GM18858 (cell line): ENCODE measurements around the gene LMBRD1.
"Not testable (repeated sequence)": the region's sequence is repeated elsewhere in the genome, so short reads cannot be mapped to it uniquely, and the experiment has no call there.

Source experiments
- ATAC-seq: cut with Tn5 transposase; IDR thresholded peaks from one replicate; pipeline ENCODE4 v1.9.1; 2021; ENCODE audit not compliant: unreplicated experiment

LMBRD1 gene

DNA sequence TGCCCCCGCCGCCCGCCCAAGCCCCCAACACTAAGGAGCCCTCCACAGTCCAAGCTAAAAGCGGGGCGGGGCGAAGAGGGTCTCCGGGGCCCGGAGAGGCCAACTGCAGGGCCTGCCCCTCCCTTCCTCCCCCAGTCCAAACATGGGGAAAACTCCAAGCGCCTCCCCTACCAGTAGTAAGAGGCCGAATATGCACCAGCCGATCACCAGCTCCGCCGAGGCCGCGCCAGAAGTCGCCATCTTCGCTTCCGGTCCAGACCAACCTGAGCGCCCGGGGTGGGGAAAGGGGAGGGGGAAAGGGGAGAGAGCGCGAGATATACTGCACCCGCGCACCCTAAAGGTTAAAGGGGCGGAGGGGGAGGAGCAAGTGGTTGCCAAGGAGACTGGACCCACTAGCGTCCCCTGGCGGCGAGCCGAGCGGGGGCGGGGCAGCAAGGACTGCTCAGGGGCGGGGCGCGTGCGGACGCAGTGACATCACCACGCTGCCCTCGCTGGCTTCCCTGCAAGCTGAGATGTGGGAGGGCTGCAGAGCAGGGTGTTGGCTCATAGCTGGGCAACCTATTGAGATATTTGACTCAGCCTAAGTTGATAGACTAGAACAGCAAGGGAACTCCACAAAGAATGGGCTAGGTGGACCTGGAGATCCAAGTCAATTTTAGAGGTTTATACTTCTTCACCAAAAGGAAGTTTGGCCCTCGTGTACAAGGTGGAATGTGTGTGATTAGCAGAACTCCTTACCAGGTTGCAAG lies at the start of gene LMBRD1:
LMBRD1 (minus strand) TSS at position 369 of the 749 bp plus-strand sequence; CDS start at position 240, 129 bp downstream.
- ATAC-seq, result peak; percentile 90

DNA sequence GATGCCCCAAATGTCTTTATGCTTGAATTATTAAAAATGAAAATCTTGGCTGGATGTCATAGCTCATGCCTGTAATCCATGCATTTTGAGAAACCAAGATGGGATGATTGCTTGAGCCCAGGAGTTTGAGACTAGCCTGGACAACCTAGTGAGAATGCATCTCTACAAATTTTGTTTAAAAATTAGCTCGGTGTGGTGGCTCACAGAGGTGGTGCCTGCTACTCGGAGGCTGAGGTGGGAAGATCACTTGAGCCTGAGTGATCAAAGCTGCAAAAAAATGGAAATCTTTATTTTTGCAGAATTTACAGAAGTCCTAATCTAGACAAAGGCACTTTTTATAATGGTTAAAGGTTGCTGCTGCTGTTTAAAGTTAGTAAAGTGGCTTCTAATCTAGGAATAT lies 49.5 kb upstream of the LMBRD1 start:
- no peak for ATAC-seq

DNA sequence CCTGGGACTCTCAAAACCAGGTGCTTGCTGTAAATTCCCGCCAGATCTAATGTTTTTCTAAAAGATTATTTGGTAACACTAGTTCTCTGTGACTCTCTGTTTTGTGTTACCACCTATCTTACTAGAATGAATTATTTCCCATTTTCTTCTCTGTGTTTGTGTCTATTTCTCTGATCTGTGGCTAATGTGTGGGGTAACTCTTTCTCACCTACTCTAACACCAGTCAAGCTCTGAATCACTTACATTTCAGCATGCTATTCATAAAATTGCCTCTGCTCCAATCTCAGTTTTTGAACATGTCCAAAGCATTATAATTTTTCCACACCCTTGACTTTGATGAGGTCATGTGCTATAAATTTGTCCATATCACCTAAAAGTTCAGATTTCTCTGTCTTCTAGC lies 46.4 kb upstream of the LMBRD1 start:
- no peak for ATAC-seq

DNA sequence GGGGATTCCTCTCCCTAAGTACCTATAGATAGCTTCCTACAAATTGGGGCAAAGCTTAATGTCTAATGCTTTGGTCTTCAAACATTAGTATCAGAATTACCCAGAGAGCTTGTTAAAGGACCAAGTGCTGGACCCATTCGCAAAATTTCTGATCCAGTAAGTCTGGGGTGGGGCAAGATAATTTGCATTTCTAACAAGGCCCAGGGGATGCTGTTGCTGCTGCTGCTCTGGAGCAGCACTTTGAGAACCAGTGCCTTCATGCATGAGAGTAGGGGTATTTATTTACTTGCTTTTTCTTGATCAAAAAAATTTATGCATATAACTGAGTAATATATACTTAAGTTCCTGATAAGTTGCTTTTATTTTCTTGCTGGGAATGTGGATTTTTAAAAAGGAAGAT lies 45.1 kb upstream of the LMBRD1 start:
- ATAC-seq, result no peak

DNA sequence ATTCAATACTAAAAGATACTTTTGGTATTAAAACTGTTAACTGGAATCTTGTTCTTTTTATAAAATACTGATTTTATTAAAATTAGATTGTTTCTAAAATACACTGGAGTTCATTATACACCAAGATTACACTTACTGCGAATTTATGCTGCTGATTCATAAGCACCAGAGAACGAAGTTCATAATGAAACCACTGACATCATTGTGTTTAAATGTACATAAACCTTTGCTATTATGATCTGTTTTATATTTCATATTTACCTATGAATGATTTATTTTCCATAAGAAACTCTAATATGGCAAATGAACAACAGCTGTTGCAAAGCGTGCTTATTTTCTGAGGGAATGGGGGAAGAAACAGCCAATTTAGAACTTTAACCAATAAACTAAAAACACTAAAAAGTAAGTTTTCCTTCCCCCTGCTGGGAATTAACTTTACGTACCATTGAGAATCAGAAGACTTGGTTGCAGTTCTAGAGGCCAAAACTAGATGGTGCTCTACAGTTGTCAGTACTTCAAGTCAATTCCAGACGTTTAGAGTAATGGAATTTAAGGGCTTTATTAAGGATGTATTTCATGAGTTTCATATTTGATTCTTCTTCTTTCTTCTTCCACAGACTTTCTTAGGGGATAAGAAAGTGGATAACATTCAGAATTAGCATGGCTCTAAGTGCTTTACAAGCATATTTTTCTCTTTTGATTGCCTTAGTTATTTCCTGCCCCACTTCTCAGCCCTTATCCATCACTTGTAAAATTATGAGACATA lies 38.8 kb upstream of the LMBRD1 start:
- peak; percentile 76 for ATAC-seq

DNA sequence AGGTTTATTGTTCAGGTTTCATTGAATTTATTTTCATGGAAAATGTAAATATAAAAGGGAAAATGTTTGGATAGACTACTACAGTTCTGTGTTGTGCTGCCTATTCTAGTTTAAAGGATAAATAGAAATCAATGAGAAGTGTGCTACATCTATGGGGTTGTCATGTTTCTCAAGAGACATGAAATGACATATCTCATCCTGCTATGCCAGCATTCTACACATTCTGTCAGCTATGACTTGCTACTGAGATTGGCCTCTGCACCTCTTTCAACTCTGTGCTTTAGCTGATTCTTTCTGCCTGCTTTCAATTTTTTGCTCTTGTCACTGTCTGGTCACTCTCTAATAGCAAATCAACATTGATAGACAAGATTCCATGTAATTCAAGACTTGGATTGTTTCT lies 35.7 kb upstream of the LMBRD1 start:
- ATAC-seq, result no peak

DNA sequence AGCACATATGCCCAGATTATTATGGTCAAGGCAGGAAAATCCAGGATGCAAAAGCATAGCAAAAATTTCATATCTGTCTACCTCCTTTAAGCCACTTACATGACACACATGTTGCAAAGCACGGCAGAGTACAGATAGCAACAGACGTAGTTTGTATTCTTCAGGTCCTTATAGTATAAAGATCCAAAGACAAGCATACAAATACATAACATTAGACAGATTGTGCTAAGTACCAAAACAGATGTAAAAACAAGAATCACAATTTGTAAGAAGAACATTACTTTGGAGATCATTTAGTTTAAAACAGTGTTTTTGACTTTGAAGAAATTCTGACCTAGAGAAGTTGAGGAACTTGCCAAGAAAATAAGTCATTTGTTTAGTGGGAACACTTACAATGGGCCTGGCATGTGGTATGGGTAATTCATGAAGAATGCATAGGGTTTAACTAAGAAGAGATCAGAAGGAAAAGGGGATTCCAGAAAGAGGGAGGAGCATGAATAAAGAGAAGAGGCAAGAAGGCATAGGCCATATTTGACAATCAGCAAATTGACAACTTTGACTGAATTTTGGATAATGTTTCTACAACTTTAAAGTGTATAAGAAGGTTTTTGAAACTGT lies 30.6 kb upstream of the LMBRD1 start:
- no peak for ATAC-seq

DNA sequence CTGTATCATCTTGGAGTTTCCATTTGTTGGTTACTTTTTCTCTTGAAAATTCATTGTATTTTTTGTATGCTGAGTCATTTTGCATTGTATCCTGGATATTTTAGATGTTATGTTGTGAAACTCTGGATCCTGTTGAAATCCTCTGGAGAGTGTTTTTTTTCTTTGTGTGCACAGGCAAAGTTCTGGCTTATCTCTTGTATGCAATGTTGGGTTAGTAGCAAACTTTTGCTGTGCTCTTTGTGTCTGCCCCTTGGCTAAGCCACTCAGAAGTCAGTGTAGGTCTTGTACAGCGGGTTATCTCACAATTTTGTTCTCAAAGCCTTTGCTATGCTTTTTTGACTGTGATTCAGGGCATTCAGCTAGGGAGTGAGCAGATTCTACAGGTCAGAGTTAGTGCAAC lies 29.1 kb upstream of the LMBRD1 start:
- no peak for ATAC-seq

DNA sequence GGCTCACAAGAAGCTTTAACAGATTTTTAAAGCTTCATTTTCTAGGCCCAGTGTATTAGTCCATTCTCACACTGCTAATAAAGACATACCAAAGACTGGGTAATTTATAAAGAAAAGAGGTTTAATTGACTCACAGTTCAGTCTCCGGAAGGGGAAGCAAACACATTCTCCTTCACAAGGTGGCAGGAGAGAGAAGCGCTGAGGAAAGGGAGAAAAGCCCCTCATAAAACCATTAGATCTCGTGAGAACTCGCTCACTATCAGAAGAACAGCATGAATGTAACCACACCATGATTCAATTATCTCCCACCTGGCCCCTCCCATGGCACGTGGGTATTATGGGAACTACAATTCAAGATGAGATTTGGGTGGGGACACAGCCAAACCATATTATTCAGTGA lies 27.5 kb upstream of the LMBRD1 start:
- ATAC-seq, result not testable (repeated sequence)

DNA sequence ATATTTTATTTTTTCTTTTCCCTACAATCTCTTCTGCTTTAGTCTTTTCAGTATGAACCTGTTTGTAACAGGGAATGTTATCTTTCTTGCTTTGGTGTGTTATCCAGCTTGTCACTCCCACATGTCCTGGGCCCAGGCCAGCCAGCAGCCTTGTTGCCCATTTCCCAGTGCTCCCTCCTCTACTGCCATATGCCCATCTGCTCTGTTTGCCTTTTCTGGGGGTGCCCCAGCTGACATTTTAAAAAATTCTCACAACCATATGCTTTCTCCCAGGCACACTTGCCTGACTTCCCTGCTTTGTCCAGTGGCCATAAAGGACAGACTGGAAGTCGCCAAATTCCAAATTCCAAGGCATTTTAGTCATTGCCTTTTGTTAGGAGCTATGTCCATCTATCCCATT lies 23.6 kb upstream of the LMBRD1 start:
- no peak for ATAC-seq

DNA sequence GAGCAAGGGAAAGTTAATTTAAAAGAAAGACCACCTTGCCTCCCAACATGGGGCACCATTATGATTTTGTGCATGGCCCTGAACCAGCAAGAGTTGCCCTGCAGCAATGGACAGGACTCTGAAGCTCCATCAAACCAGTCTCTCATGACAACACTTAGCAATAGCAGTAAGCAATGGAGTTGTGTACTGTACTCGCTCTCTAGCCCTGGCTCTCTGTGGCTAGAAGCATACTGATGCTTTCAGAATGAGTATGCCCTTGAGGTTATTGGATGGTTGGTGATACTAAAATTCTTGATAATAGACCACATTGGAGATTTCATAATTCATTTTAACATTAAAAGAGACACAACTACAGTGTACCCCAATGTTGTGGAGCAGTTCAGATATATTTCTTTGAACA lies 23.2 kb upstream of the LMBRD1 start:
- ATAC-seq, result no peak

DNA sequence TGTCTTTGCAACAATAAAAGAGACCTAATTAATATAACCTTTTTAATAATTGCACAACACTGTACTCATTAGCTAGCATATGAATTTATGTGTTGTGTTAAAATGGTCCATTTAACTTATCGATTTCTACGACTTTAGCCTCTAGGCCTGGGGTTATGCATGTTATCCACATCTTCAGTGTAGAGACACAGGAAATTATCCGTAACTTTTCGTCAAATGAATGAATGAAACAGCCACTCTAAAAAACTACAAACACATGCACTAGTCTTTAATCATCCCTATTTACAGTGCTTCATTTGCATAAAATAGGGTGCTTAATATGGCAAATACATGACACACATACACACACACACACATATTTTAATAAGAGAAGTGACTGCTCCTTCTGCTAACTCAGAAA lies 22.3 kb upstream of the LMBRD1 start:
- ATAC-seq, result no peak

DNA sequence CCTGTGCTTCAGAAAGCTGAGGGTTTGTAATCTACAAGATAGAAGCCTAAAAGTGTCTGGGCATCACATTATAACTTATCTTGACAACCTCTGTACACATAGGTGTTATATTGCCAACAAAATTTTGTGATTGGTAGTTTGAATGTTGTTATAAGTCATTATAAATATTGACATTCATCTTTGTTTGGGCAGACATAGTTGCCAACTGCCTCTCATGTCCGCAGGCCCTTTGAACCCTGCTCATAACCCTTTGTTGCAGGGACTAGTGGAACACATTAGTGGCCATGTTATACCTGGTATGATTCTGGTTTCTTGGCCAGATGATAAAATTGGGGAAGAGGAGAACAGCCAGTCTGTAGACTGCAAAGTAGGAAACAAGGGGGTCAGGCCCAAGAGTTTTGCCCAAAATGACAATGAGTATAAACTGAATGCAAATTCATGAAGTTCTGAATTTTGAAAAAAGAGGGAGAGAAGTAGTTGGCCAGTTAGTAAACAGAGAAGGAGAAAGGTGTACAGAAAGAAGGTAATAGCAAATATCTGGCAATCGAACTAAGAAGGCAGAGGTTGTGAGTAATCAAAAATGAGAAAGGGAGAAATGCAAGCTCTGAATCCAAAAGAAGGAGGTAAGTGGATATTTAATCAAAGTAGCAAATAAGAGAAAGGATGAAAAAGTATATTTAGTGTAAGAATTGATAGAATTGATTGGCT lies 21.6 kb upstream of the LMBRD1 start:
- no peak for ATAC-seq

DNA sequence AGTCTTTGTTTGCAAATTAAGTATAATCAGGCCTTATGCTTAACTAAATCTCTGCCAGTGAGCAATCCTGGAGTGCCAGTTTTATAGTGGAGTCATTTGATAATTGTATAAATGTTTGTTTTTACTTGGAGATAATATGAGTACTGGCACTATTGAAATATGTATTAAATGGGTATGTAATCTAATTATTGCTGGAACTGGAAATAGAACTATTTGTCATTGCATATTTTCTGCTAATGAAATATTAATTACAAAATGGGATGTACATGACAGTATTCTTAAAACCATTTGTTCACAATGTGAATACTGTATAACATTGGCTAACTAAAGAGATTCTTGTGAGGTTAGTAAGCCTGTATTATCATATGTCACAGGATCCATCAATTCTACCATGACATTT lies 20.5 kb upstream of the LMBRD1 start:
- no peak for ATAC-seq

DNA sequence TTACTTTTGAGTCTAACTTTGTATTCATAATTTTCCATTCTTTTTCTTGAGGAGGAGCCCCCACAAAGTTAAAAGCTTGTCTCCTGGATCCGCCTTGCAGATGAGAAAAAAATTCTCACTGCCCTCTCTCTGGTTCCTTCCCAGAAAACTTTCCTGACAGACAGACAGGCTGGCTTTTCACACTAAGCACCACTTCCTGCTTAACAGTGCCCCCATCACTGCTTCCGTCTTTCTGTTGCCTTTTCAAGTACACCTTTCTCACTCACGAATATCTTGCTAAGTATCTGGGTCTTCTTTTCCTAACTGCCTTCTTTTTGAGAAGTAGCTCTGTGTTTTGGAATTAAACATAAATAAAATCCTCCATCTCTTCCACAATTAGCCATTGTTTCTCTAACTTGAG lies 19.8 kb upstream of the LMBRD1 start:
- ATAC-seq, result peak; percentile 24

DNA sequence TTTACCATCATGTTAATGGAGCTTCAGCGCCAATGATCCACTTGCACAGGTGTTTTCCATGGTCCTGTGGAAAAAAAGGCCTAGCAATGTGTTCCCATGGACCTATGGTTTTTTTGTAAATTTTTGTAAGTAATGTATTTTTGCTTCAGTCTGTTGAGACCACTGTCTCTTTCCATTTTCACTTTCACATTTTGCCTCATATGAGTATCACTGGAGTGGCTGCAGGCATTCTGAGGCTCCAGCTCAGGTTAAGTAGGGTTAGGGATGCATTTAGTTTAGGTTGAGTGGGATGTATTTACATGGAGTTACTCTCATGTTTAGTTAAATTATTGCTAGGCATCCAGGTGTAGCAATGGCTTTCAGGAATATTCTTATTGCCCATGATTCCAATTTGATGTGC lies 19.2 kb upstream of the LMBRD1 start:
- ATAC-seq, result peak; percentile 68

DNA sequence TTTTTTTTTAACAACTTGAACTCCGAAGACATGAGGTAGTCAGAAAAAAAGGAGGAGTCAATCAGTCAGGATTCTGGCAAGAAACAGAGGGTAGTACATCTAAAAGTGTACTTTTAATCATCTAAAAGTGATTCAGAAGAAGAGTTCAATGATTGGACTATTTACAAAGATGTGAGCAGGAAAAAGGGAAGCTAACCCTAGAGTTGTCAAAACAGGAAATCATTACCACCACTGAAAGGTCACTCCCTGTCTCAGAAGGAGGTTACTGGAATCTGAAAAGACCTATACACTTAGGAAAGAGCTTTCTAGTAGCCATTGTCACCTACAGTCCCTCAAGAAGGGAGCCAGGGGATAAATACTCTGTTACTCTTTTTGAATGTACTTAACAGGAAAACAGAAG lies 16.7 kb upstream of the LMBRD1 start:
- ATAC-seq, result peak; percentile 40

DNA sequence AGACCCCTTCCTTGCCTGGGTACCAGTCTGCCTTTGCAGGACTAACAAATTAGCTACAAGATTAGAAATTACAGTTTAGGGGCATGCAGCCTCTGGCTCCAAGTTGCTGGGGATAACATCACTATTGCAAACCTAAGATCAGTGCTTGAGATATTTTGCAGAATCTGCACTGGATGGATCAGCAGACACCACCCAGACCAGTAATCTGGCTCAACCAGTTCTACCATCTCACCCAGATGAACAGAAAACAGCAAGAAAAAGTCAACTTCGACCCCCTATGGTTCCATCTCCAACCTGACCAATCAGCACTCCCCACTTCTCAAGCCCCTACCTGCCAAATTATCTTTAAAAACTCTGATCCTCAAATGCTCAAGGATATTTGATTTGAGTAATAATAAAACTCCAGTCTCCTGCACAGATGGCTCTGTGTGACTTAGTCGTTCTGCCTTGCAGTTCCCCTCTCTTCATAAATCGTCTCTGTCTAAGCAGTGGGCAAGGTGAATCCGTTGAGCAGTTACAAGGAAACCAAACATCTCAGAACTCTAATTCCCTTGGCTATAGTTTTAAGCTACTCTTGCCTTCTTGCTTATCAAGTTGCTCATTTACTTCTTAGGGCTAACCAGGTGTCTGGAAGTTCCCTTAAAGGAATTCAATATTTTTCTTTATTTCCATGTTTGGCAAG lies 16.1 kb upstream of the LMBRD1 start:
- ATAC-seq, result no peak

DNA sequence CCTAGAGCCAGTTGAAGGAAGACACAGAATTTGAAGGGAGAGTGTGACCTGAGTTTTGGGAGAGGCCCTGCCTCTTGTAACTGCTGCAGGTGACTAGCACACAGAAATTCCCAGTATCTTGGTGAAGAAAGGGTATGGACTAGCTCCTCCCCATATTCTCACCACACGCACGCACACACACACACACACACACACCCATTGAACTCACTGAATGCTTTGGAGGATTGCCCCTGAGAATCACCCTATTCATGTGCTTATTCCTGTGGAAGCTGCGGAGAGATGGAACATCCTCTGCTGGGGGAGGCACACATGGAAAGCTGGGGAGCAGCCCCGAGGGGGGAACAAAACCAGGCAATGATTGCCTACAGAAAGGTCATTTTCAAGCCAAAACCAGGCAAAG lies 6.2 kb upstream of the LMBRD1 start:
- ATAC-seq, result no peak

DNA sequence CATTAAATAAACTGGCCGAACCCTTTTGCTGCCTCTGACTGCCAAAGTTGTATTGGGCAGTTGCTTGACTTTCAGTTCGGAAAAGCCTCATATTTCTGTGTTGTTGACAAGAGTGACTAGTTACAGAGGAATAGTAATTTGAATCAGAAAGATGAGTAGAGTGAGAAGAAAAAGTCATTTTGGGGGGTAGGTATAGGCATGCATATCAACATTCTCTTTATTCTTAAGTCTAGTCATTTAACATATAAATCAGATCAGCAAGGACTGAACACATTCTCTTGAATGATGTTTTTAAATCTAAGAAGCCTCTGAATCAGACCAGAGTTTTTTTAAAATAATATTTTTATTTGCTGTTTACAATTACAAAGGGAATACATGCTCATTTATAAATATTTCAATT lies 4.9 kb upstream of the LMBRD1 start:
- no peak for ATAC-seq

DNA sequence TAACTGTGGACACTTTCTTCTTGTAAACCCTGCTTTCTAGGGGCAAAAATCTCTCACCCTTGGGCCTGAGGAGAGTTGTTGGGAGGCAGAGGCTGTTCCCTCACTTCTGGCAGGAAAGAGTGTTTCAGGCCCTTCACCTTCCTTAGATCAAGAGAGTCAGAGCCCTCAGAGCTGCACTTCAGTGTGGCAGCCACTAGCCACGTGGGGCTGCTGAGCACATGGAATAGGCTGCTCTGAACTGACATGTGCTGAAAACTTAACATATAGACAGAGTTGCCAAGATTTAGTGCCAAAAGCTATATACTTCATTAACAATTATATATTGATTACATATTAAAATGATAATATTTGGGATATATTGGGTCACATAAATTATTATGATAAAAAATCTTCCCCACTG lies 4.4 kb upstream of the LMBRD1 start:
- no peak for ATAC-seq
